ENCODE data around the gene TTC12. TPM values are rescaled to one million over a fixed set of nuclear protein-coding genes. Genes with fewer than 3 reads are reported as not detected.

The TTC12 gene
- total RNA-seq, 2 donors from 2014 or later: 21.6 TPM

- peaks cover 6% of the 10 kb centered on the region for H3K4me1 ChIP-seq (replicated peaks)
- H3K4me3 ChIP-seq: no peak overlapping the region
- TF ChIP-seq POLR2AphosphoS5 (IDR thresholded peaks at IDR 0.05): peak; percentile 68
- no peak for TF ChIP-seq POLR2A (IDR thresholded peaks at IDR 0.05)
- TF ChIP-seq, protein P1, sequence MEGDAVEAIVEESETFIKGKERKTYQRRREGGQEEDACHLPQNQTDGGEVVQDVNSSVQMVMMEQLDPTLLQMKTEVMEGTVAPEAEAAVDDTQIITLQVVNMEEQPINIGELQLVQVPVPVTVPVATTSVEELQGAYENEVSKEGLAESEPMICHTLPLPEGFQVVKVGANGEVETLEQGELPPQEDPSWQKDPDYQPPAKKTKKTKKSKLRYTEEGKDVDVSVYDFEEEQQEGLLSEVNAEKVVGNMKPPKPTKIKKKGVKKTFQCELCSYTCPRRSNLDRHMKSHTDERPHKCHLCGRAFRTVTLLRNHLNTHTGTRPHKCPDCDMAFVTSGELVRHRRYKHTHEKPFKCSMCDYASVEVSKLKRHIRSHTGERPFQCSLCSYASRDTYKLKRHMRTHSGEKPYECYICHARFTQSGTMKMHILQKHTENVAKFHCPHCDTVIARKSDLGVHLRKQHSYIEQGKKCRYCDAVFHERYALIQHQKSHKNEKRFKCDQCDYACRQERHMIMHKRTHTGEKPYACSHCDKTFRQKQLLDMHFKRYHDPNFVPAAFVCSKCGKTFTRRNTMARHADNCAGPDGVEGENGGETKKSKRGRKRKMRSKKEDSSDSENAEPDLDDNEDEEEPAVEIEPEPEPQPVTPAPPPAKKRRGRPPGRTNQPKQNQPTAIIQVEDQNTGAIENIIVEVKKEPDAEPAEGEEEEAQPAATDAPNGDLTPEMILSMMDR (IDR thresholded peaks at IDR 0.05): no peak
- H3K27ac ChIP-seq: peak overlapping the region in 1 of 2 donors; percentile 44
- no peak for DNase-seq (ENCODE audit: low spot score)
- 38% methylated on average over 6 of the region's 6 CpGs for WGBS
- H3K9me3 ChIP-seq: no peaks in the 10 kb centered on the region
- intact Hi-C loops (cut with DNase I): no loop called here
- H3K27me3 ChIP-seq (replicated peaks; ENCODE audit: insufficient read depth): no peaks in the 10 kb centered on the region
- H3K36me3 ChIP-seq: peaks cover 3 to 7% of the 10 kb centered on the region in 2 donors
Measured at GRCh38 chr11:113339929-113340589, 25.7 kb downstream of the TTC12 start.

DNA sequence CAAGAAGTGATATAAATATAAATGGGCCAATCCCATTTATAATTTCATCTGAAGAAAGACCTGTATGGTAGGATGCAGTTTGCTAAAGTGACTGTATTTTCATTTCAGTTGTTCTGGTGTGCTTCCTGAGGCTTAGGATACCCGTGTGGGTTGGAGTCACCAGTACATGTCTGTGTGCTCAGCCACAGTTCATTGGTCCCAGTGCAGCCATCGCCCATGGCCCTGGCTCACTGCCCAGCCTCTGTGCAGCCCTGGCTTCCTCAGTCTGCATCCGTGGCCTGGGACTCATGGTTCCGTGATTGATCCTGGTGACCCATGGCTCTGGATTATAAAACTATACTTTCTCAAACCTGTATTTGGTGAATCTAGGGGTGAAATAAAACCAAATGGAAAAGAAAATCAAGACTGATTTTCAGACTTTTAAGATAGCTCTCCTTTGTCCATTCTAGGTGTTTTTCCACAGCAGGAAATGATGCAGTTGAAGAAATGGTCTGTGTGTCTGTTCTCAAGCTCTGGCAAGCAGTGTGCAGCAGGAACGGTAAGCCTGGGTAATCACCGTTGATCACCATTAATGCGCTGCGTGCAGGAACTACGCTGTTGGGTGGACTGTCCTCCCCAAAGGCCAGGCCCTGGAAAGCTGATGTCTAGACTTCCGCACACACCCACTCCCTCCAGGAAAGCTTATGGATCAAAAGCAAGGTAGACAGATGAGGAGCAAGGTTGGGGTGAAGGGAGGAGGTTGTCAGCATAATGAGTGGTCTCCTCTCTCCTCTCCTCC, 27.2 kb downstream of the TTC12 start:
- H3K9me3 ChIP-seq: no peaks in the 10 kb centered on the region
- no peak overlapping the region for H3K4me3 ChIP-seq
- DNase-seq (ENCODE audit: low spot score): peak; percentile 36
- peaks cover 3 to 7% of the 10 kb centered on the region in 2 donors for H3K36me3 ChIP-seq
- 87% methylated on average over 10 of the region's 10 CpGs for WGBS
- no peaks in the 10 kb centered on the region for H3K27me3 ChIP-seq (replicated peaks; ENCODE audit: insufficient read depth)
- peak overlapping the region in 1 of 2 donors; percentile 44 for H3K27ac ChIP-seq
- H3K4me1 ChIP-seq (replicated peaks): peaks cover 6% of the 10 kb centered on the region
- intact Hi-C loops (cut with DNase I): no loop called here
- TF ChIP-seq POLR2AphosphoS5 (IDR thresholded peaks at IDR 0.05) (no peak), POLR2A (IDR thresholded peaks at IDR 0.05) (no peak)
- TF ChIP-seq, protein P1 (IDR thresholded peaks at IDR 0.05): no peak

- DNase-seq (ENCODE audit: low spot score): peak; percentile 67
- Histone ChIP-seq H3K4me3 (no peak overlapping the region), H3K9me3 (no peaks in the 10 kb centered on the region), H3K36me3 (peaks cover 0 to 7% of the 10 kb centered on the region in 2 donors), H3K27me3 (replicated peaks; ENCODE audit: insufficient read depth) (no peaks in the 10 kb centered on the region), H3K27ac (no peak overlapping the region), H3K4me1 (replicated peaks) (peaks cover 3% of the 10 kb centered on the region)
- 26% methylated on average over 8 of the region's 8 CpGs for WGBS
- peak; percentile 67 for TF ChIP-seq POLR2AphosphoS5 (IDR thresholded peaks at IDR 0.05)
- no peak for TF ChIP-seq POLR2A (IDR thresholded peaks at IDR 0.05)
- intact Hi-C loops (cut with DNase I): no loop called here
Measured at GRCh38 chr11:113345978-113346377, 31.6 kb downstream of the TTC12 start.

DNA sequence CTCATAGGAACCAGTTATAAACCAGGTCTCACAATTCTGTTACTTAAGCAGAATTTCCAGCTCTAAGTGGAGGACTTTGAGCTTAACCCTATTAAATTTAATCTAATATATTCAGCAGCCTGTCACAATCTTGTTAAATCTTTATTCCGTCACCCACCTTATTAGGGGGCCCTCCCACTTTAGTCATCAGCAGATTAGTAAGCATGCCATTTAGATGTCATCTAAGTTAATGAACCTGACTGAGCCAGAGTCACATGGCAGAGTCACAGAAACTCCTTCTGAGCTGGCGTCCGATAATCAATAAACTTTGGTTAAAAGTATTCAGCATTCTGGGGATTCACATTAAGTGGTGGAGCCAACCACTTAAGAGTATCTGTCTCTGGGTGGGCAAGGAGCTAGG, 35.1 kb downstream of the TTC12 start:
- Histone ChIP-seq H3K27ac (no peak overlapping the region), H3K9me3 (no peaks in the 10 kb centered on the region), H3K4me3 (no peak overlapping the region), H3K36me3 (peaks cover 0 to 1% of the 10 kb centered on the region in 2 donors), H3K4me1 (replicated peaks) (no peaks in the 10 kb centered on the region), H3K27me3 (replicated peaks; ENCODE audit: insufficient read depth) (no peaks in the 10 kb centered on the region)
- intact Hi-C loops (cut with DNase I): no loop called here
- DNase-seq (ENCODE audit: low spot score): no peak
- WGBS: 92% methylated on average over 3 of the region's 3 CpGs
- TF ChIP-seq, protein P1 (IDR thresholded peaks at IDR 0.05): no peak
- TF ChIP-seq POLR2A (IDR thresholded peaks at IDR 0.05): no peak
- no peak for TF ChIP-seq POLR2AphosphoS5 (IDR thresholded peaks at IDR 0.05)

DNA sequence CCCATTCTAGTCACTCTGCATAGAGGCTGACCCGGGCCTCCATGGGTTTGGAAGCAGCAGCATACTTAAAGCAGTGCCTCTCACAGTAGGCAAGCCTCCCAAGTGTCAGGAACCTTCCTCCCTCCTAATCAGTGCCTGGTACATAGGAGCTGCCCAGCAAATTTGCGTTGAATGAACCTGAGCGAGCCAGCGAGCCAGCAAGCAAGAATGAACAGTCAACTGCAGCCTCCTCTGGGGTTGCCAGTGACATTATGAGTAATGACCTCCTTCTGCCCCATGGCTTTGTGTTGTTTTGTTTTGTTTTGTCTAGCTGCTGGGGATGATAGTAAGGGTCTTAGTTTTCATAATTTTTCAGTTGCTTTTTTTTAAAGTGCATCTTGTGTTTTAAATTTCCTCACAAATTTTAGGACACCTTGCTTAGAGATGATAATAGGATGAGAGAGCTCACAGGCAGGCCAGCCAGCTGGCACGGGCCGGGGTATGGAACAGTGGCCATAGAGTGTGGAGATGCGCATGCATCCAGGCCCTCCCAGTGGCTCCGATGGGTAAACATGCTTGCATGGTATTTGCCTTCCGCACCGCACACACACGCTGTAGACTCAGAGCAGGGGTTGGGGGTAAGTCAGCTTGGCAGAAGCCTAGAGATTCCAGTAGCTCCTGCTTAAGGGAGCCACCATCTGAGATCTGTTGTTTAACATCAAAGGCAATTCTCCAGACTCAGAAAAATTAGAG, 36.1 kb downstream of the TTC12 start:
- no peak for DNase-seq (ENCODE audit: low spot score)
- Histone ChIP-seq H3K27me3 (replicated peaks; ENCODE audit: insufficient read depth) (no peaks in the 10 kb centered on the region), H3K27ac (no peak overlapping the region), H3K9me3 (no peaks in the 10 kb centered on the region), H3K36me3 (no peaks in the 10 kb centered on the region), H3K4me3 (no peak overlapping the region), H3K4me1 (replicated peaks) (no peaks in the 10 kb centered on the region)
- WGBS: 81% methylated on average over 11 of the region's 11 CpGs
- intact Hi-C loops (cut with DNase I): no loop called here
- TF ChIP-seq, protein P1 (IDR thresholded peaks at IDR 0.05): no peak
- TF ChIP-seq POLR2A (IDR thresholded peaks at IDR 0.05): no peak
- no peak for TF ChIP-seq POLR2AphosphoS5 (IDR thresholded peaks at IDR 0.05)

All from prostate gland (tissue), 2 donors.